T-helper 17 cell (primary cell): ENCODE measurements around the gene SNAP47. TPM values are rescaled to one million over a fixed set of nuclear protein-coding genes. Genes with fewer than 3 reads are reported as not detected.
A peak's percentile ranks its signal among the peaks of the same experiment; 100 is the strongest.

Source experiments
- ATAC-seq: fragments of 150-1000 bp; cut with Tn5 transposase; 2 replicates; pipeline ENCODE4 v1.10.0; 2021; ENCODE audit warnings: mild to moderate bottlenecking, moderate library complexity
- DNase-seq, 3 donors: peaks; one replicate each; pipeline versions ENCODE4 v3.0.0 to v3.0.0-alpha.2; 2020 to 2021
- H3K9me3 ChIP-seq: one replicate; pipeline ENCODE4 v1.7.0; 2013; ENCODE audit warnings: low read length, mild to moderate bottlenecking; ENCODE audit not compliant: control insufficient read depth, poor library complexity, severe bottlenecking
- H3K27ac Mint-ChIP-seq: one replicate; pipeline ENCODE4 v1.8.0; 2022; ENCODE audit warnings: mild to moderate bottlenecking, moderate library complexity, mixed read lengths
- H3K27me3 Mint-ChIP-seq: one replicate; pipeline ENCODE4 v1.8.0; 2022; ENCODE audit warnings: mixed read lengths
- H3K36me3 Mint-ChIP-seq: one replicate; pipeline ENCODE4 v1.8.0; 2022; ENCODE audit warnings: low read depth, mixed read lengths
- H3K4me1 Mint-ChIP-seq: one replicate; pipeline ENCODE4 v1.8.0; 2022; ENCODE audit warnings: mild to moderate bottlenecking, mixed read lengths
- H3K4me3 Mint-ChIP-seq: one replicate; pipeline ENCODE4 v1.8.0; 2022; ENCODE audit warnings: mild to moderate bottlenecking, moderate library complexity, mixed read lengths
- total RNA-seq, 4 donors: library from RNA in 2 of 4; stranded (reverse) in 2 of 4; gene quantifications; one replicate each; pipeline ENCODE4 v1.2.3 and lab custom pipeline; 2022 to 2026

The SNAP47 gene
- total RNA-seq, 2 donors from 2014 or later, result 20.4 to 23.6 TPM

DNA sequence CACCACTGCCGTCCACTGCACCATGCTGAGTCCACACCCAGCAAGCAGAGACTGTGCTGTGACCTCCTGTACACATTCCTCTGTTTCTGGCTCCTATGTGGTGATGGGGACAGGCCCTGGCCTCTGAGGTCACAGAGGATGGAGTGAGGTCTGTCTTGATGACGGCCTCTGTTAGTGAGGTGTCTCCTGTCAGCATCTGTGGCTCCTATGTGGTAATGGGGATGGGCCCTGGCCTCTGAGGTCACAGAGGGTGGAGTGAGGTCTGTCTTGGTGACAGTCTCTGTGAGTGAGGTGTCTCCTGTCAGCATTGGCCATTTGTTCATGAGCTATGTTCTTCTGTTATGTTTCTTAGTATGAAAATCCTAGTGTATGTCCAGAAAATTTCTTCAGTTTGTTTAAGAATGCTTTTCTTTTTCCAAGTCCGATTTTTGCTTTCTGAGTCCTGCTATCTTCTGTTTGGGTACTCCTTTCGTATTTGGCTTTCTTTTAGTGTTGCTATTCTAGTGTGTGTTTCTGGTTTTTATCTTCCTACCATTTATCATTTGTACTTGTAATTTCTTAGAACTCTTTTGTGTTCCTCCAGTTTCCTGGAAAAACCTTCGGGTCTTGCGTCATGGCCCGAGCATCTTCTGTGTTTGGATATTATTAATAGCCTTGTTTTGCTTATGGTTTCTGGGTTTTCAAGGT, 13.4 kb downstream of the SNAP47 start:
- Mint-ChIP-seq H3K4me1 (peaks cover 40% of the 10 kb centered on the region), H3K36me3 (peaks cover 6% of the 10 kb centered on the region), H3K27ac (peak overlapping the region; percentile 94), H3K4me3 (peak overlapping the region; percentile 88), H3K27me3 (no peaks in the 10 kb centered on the region)
- ATAC-seq, result peak; percentile 99
- DNase-seq, result no peak
- H3K9me3 ChIP-seq, result no peaks in the 10 kb centered on the region

DNA sequence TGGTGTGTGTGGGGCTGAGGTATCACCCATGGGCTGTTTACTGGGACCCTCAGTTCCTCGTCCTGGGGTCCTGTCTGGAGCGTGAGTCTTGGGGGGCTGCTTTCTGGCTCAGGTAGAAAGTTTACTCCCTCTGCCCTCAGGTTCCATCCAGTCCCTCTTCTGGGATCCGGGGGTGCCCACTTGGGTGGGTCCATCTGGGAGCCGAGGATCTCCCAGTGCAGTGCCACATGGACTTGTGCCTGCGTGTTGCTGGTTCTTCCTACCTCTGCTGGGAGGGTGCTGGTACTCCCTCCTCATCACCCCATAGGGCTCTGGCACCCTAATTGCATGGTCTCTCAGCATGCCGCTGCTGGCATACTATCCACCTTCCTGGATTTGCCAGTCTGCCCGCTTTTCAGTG, 14.0 kb downstream of the SNAP47 start:
- Mint-ChIP-seq H3K27me3 (no peaks in the 10 kb centered on the region), H3K4me1 (peaks cover 35% of the 10 kb centered on the region), H3K27ac (peak overlapping the region; percentile 94), H3K4me3 (peak overlapping the region; percentile 88), H3K36me3 (peaks cover 6% of the 10 kb centered on the region)
- DNase-seq, result no peak
- H3K9me3 ChIP-seq, result no peaks in the 10 kb centered on the region
- ATAC-seq, result no peak

DNA sequence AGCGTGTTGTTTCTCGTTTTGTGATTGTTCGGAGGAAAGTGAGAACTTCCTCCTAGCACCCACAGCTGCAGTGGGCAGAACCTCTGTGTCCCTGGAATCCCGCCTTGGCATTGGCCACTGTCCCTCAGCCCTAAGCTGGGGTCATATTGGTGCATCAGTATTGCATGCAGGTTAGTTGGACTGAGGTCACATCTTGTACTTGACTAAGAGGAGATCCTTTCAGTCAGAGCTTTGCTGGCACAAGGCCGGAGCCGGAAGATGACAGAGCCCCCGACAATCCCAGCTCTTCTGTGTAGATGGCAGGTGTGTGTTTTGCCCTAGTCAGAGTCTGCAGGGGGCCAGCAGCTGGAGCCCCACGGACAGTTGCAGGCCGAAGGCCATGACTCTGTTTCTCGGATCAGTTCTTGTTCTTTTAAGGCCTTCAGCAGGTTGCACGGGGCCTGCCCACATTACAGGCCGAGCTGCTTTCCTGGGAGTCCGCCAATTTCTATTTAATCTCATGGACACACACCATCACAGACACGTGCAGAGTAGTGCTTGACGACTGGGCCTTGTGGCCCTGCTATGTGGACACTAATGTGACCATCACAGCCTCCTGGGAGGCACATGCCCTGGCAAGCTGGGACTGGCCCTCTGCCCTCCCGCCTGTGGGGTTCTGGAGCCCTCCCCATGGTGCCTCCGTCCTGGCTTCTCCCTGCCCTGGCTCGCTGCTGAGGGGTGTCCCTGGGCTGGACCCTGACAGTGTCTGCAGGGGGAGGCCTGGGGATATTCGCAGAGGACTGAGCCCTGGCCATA, 14.9 kb downstream of the SNAP47 start:
- peak overlapping the region; percentile 94 for H3K27ac Mint-ChIP-seq
- peaks cover 33% of the 10 kb centered on the region for H3K4me1 Mint-ChIP-seq
- no peaks in the 10 kb centered on the region for H3K27me3 Mint-ChIP-seq
- no peaks in the 10 kb centered on the region for H3K9me3 ChIP-seq
- ATAC-seq, result no peak
- no peak for DNase-seq
- H3K4me3 Mint-ChIP-seq, result peak overlapping the region; percentile 88
- peaks cover 6% of the 10 kb centered on the region for H3K36me3 Mint-ChIP-seq

DNA sequence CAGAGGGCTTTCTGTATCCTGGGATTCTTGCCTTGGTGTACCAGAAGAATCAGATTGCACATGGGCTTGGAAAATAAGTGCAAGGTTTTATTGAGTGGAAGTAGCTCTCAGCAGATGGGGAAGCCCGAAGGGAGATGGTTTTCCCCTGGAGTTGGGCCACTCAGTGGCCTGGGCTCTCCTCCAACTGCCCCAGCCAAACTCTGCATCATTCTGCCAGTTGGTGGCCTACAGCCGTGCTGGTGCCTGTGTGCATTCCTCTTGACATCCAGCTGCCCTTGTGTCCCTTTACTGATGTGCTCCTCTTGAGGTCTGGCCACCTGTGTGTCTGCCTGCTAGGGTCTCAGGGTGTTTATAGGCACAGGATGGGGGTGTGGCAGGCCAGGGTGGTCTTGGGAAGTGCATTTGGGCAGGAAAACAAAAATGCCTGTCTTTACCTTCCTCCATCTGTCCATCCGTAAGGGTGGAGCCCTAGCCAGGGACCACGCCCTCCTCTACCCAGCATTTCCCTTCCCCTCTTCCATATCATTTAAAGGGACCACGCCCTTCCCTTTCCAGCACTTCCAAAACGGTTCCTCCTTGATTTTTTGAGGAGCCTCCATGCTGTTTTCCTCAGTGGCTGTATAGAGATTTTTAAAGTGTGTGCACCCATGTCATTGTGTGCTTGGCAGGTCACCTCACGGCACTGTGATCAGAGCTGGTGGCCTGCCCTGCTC, 18.9 kb downstream of the SNAP47 start:
- no peak for DNase-seq

DNA sequence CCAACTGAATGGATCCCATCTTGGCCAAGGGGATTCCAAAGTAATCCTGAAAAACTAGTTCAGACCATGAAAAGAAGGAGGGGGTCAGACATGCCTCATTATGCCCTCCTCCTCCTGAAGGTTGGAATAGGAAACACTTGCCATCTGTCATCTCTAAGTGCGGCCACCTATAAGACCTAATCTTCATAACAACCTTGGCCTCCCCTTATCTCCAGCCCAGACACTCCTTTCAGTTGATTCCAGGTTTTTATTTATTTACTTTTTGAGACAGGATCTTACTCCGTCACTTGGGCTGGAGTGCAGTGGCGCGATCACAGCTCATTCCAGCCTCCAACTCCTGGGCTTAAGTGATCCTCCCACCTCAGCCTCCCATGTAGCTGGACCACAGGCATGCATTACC, 19.7 kb downstream of the SNAP47 start:
- ATAC-seq, result no peak
- no peaks in the 10 kb centered on the region for H3K27me3 Mint-ChIP-seq
- H3K27ac Mint-ChIP-seq, result peak overlapping the region; percentile 77
- no peak overlapping the region for H3K4me3 Mint-ChIP-seq
- no peak for DNase-seq
- no peaks in the 10 kb centered on the region for H3K9me3 ChIP-seq
- peaks cover 2% of the 10 kb centered on the region for H3K36me3 Mint-ChIP-seq
- peaks cover 13% of the 10 kb centered on the region for H3K4me1 Mint-ChIP-seq

More for the DNA sequence above, 18.9 kb downstream of the SNAP47 start:
- H3K4me3 Mint-ChIP-seq, result no peak overlapping the region
- peak overlapping the region; percentile 77 for H3K27ac Mint-ChIP-seq
- no peak for ATAC-seq
- H3K27me3 Mint-ChIP-seq, result no peaks in the 10 kb centered on the region
- no peaks in the 10 kb centered on the region for H3K9me3 ChIP-seq
- H3K36me3 Mint-ChIP-seq, result peaks cover 6% of the 10 kb centered on the region
- H3K4me1 Mint-ChIP-seq, result peaks cover 19% of the 10 kb centered on the region

DNA sequence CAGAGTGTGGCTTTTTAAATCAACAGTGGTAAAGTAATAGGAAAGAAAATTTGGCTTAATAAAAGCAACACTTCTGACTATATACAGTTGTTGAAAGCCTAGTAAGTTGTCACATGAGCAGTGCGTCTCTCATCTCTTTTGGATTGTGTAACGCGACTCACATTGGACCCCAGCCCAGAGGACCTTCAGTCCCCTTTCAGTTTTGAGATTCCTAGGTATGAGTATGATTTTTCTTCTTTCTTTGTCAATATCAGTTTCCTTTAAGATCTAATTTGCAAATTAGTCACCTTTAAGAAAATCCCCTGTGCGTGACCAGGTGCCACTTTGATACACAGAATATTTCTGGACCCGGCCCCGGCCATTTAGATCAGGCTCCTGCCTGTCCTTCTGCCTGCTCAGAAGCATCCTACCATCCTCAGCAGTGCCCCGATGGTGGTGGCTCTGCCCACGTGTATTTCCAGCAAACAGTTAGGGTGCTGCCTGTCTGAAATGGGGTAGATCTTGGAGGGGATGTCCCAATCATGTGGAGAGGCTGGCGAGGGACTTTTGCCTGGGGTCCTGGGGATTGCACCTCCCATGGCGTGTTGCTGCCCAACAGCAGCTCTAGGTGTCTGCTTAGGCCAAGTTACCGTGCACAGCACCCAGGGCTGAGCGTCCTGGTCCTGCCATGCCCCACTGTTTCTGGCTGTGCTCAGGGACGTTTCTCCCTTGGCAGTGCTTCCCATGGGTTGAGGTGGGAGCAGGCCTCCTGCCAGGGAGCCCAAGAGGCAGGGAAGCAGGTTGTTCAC, 21.1 kb downstream of the SNAP47 start:
- DNase-seq (no peak), ATAC-seq (no peak)
- H3K9me3 ChIP-seq, result no peaks in the 10 kb centered on the region
- Mint-ChIP-seq H3K4me1 (peaks cover 18% of the 10 kb centered on the region), H3K4me3 (no peak overlapping the region), H3K36me3 (peaks cover 1% of the 10 kb centered on the region), H3K27ac (peak overlapping the region; percentile 4), H3K27me3 (no peaks in the 10 kb centered on the region)

DNA sequence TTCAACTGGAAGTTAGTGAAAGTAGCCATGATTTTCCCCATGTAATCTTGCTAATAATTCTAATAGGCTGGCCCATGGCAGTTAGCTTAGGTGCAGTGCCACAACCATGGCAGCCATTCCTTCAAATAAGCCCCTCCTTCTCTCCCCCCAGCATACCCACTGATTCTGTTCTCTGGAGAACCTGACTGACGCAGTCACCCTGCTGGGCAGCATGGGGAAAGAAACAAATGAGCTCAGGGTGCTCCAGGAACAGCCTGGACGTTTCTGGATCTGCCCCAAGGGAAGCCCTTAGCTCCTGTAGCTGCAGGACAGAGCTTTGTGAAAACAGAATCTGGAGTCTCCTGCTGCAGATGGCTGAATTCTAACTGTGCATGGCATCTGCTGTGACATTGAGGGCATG, 22.5 kb downstream of the SNAP47 start:
- H3K36me3 Mint-ChIP-seq, result no peaks in the 10 kb centered on the region
- ATAC-seq (no peak), DNase-seq (no peak)
- no peaks in the 10 kb centered on the region for H3K27me3 Mint-ChIP-seq
- no peaks in the 10 kb centered on the region for H3K9me3 ChIP-seq
- H3K27ac Mint-ChIP-seq, result no peak overlapping the region
- H3K4me1 Mint-ChIP-seq, result peaks cover 28% of the 10 kb centered on the region
- no peak overlapping the region for H3K4me3 Mint-ChIP-seq

DNA sequence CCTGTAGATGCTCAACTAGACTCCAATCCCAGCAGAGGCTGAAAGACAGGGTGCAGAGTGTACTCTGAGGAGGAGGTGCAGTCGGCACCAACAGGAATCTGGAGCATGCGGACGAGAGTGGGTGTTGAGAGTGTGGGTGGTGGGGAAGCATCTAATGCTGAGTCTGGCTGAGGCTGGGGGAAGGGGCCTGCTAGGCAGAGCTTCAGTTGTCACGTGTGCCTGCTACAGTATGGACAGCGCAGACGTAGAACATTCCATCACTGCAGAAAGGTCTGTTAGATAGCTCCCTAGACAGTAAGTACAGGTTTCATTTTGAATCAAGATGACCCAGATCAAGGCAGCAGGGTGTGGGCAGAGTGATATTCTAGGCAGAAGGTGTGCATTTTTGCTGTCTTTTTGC, 23.1 kb downstream of the SNAP47 start:
- Mint-ChIP-seq H3K27me3 (no peaks in the 10 kb centered on the region), H3K36me3 (no peaks in the 10 kb centered on the region), H3K4me1 (peaks cover 33% of the 10 kb centered on the region), H3K4me3 (peak overlapping the region; percentile 33), H3K27ac (peak overlapping the region; percentile 43)
- DNase-seq (no peak), ATAC-seq (no peak)
- no peaks in the 10 kb centered on the region for H3K9me3 ChIP-seq

DNA sequence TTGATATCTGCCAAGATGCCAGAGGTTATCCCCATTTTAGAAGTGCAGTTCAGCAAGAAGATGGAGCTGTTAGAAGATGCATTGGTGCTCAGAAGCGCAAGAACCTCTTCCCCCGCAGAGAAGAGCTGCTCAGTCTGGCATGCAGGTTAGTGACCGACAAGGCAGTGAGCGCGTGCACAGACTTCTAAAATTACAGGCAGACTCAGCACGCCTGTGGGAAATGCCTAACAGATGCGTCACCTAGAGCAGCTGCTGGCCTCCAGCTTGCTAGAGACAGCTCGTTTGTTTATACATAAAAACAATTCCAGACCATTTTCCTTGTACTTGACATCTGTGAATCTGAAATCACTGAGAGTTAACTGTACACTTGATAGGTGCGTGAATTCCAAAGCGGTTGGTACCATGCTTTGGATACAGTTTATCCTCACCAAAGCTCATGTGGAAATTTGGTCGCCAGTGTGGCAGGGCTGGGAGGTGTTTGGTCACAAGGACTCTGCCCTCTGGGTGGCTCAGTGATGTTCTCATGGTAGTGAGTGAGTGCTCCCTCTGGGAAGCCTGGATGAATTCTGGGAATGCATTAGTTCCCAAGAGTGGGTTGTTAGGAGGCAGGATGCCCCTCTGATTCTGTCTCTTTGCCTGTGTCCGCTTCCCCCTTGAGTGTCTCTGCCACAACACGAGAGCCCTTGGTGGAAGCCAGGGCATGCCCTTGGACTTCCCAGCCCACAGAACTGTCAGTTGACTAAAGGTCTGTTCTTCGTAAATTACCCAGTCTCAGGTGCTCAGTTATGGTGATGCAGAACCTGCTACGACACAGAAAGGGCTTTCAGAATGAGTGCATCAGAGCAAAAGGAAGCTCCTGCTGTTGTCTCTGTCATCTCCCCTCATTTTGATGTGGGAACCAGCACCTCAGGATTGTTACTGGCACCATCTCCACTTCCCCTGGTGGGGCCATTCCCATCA, 24.4 kb downstream of the SNAP47 start:
- Mint-ChIP-seq H3K27me3 (no peaks in the 10 kb centered on the region), H3K4me3 (no peak overlapping the region), H3K4me1 (peaks cover 37% of the 10 kb centered on the region), H3K36me3 (no peaks in the 10 kb centered on the region), H3K27ac (no peak overlapping the region)
- ATAC-seq (no peak), DNase-seq (no peak)
- no peaks in the 10 kb centered on the region for H3K9me3 ChIP-seq

DNA sequence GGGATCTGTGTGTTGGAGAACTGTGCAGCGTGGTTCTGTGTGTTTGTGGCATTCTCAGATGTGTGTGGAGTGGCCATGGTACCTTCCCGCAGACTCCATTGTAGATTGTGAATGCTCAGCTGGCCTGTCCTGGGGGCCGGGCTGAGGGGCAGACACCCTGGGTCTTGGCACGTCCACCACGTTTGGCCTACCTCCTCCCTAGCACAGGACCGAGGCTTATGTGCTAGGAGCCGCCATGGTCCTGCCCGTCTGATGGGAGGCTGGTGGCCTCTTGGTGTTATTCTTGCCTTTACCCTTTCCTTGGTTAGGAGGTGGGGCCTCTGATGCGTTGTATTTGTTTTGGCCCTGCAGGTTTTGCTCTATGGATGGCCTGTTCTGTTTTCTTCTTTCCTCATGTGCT, 25.1 kb downstream of the SNAP47 start:
- Mint-ChIP-seq H3K27ac (no peak overlapping the region), H3K27me3 (no peaks in the 10 kb centered on the region), H3K4me3 (peak overlapping the region; percentile 53), H3K36me3 (no peaks in the 10 kb centered on the region), H3K4me1 (peaks cover 39% of the 10 kb centered on the region)
- no peak for DNase-seq
- ATAC-seq, result no peak
- H3K9me3 ChIP-seq, result no peaks in the 10 kb centered on the region

DNA sequence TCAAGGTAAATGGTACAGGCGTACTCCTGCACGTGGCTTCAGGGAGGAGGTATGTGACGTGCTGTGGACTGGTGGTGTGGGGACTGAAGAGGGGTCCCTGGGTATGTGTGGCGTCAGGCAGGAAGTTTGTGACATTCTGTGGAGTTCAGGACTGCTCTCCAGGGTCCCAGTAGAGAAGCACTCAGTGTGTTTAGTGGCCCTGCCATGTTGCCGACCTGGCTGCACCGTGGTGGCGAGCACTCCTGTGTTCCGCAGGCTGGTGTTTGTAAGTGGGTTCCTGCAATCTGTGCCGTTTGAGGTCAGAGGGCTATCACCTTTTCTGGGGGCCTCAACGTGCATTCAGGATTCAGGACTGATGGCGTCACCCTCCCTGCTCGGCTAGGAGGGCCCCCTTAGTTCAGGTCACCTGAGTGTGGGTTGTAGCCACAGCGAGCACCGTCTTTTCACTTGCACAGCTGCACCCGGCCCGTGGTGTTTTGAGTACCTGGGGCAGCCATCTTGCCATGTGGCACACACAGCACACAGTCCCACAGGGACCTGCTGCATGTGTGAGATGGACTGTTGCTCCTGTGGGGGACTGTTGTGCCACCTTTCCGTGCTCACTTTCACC, 26.5 kb downstream of the SNAP47 start:
- no peaks in the 10 kb centered on the region for H3K9me3 ChIP-seq
- Mint-ChIP-seq H3K4me3 (peak overlapping the region; percentile 80), H3K27ac (peak overlapping the region; percentile 79), H3K36me3 (no peaks in the 10 kb centered on the region), H3K27me3 (no peaks in the 10 kb centered on the region), H3K4me1 (peaks cover 52% of the 10 kb centered on the region)
- no peak for DNase-seq
- ATAC-seq, result no peak
